HL-60 (cell line): ENCODE results near the gene SLC17A1.

Source experiments
- GABPA ChIP-seq: IDR thresholded peaks from 2 replicates; pipeline ENCODE4 v1.6.1; 2012; ENCODE audit warnings: low read depth
- POLR2AphosphoS5 ChIP-seq: IDR thresholded peaks from 2 replicates; pipeline ENCODE4 v1.6.1; 2012; ENCODE audit warnings: low read depth
- TF ChIP-seq, protein P1 (sequence below): IDR thresholded peaks from one replicate; pipeline ENCODE4 v1.5.1; 2011; ENCODE audit warnings: low read length, control low read depth, inconsistent platforms; ENCODE audit not compliant: insufficient read depth

DNA sequence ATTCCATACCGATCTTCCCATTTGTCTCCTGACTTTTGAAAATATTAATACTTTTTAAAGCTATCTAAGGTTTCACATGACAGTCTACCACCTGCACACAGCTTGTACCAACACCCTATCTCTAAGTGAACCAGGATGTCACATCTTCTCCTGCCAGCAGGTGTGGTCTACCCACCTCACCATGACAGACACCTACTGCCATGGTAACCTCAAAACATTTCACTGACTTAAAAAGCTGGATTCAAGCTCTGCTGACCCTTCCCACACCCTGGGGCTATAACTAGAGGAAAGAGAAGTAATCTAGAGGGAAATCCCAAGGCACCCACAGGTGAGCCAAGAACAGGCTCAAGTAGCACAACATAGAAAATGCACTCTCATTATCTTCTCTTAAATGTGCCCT, 41.0 kb upstream of the SLC17A1 start:
- TF ChIP-seq POLR2AphosphoS5 (no peak), GABPA (no peak)
- TF ChIP-seq, protein P1, sequence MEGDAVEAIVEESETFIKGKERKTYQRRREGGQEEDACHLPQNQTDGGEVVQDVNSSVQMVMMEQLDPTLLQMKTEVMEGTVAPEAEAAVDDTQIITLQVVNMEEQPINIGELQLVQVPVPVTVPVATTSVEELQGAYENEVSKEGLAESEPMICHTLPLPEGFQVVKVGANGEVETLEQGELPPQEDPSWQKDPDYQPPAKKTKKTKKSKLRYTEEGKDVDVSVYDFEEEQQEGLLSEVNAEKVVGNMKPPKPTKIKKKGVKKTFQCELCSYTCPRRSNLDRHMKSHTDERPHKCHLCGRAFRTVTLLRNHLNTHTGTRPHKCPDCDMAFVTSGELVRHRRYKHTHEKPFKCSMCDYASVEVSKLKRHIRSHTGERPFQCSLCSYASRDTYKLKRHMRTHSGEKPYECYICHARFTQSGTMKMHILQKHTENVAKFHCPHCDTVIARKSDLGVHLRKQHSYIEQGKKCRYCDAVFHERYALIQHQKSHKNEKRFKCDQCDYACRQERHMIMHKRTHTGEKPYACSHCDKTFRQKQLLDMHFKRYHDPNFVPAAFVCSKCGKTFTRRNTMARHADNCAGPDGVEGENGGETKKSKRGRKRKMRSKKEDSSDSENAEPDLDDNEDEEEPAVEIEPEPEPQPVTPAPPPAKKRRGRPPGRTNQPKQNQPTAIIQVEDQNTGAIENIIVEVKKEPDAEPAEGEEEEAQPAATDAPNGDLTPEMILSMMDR: no peak
